ENCODE data around the gene IMPACT. TPM values are rescaled to one million over a fixed set of nuclear protein-coding genes. Genes with fewer than 3 reads are reported as not detected.

IMPACT gene
- total and polyA plus RNA-seq, 2 of the 8 experiments (the other 6 are each of a cell fraction or from before 2014, with no cell fraction given), result 31.1 to 44.6 TPM

DNA sequence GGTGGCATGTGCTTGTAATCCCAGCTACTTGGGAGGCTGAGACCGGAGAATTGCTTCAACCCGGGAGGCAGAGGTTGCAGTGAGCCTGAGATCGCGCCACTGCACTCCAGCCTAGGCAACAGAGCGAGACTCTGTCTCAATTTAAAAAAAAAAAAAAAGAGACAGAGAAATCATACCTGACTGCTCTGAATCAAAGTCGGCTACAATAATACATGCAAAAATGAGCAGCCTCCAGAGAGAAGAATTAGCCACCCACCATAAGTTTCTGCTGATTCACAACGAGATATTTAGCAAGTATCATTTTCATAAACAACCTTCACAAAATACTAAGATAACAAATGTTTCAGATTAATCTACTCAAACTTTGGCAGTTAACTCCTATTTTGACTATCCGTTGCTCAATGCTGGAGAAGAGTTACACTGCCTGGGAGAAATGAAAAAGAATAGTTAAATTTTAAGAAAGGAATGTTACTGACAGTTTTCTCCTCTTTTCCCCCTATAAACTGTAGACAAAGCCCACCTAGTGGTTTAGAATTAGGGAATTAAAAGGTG is 30.3 kb upstream of the IMPACT start:
- Histone ChIP-seq H3K27me3 (replicated peaks in 1 of 4; ENCODE audit: control insufficient read depth in 3 of 4, extremely low read depth in 1 of 4, insufficient read depth in 3 of 4, low read length in 3 of 4) (no peaks in the 10 kb centered on the region), H4K20me1 (replicated peaks in 1 of 2; ENCODE audit: control insufficient read depth in 1 of 2, insufficient read depth in 2 of 2, low read length in 2 of 2) (peaks cover 0 to 3% of the 10 kb centered on the region in 2 experiments), H3K9me3 (ENCODE audit: insufficient read depth in 2 of 2, low read depth in 1 of 2, low read length in 1 of 2) (no peaks in the 10 kb centered on the region), H3K23ac (ENCODE audit: insufficient read length) (no peak overlapping the region), H3K56ac (replicated peaks; ENCODE audit: insufficient read length, low read depth, low read length) (peak overlapping the region; percentile 39), H4K5ac (ENCODE audit: insufficient read length, low read depth, low read length) (no peak overlapping the region), H3K4me1 (replicated peaks in 1 of 4; ENCODE audit: control insufficient read depth in 3 of 4, insufficient read depth in 4 of 4, low read length in 3 of 4) (peaks cover 4 to 9% (median 6%) of the 10 kb centered on the region in 4 experiments; a peak in 6 of 7 replicates), H3K4ac (replicated peaks; ENCODE audit: insufficient read length, low read depth, low read length) (no peak overlapping the region), H3K4me2 (ENCODE audit: insufficient read depth in 1 of 2, low read depth in 2 of 2, low read length in 2 of 2) (peak overlapping the region; percentile 91 to 94), H4K91ac (replicated peaks; ENCODE audit: insufficient read length, low read length) (no peak overlapping the region), H3K18ac (ENCODE audit: extremely low read depth, low read length) (no peak overlapping the region), H3K4me3 (ENCODE audit: extremely low read depth in 1 of 4, insufficient read depth in 2 of 4, low read depth in 3 of 4, low read length in 4 of 4) (peak overlapping the region; percentile 1 to 92 (median 78); a peak in 6 of 8 replicates), H3K9ac (replicated peaks in 1 of 4; ENCODE audit: extremely low read depth in 1 of 4, low read depth in 3 of 4, low read length in 3 of 4) (no peak overlapping the region), H2BK15ac (ENCODE audit: low read length) (no peak overlapping the region), H3K79me1 (ENCODE audit: low read depth, low read length) (peaks cover 5% of the 10 kb centered on the region), H2AFZ (ENCODE audit: low read length) (no peak overlapping the region), H2BK20ac (ENCODE audit: low read length) (no peak overlapping the region), H2AK5ac (ENCODE audit: low read depth, low read length) (no peak overlapping the region), H3K23me2 (ENCODE audit: low read depth, low read length) (peaks cover 8% of the 10 kb centered on the region), H3K27ac (ENCODE audit: low read depth, low read length) (no peak overlapping the region), H3K79me2 (ENCODE audit: control insufficient read depth in 1 of 2, insufficient read depth in 2 of 2, low read length in 2 of 2) (peaks cover 0 to 59% of the 10 kb centered on the region in 2 experiments; a peak in 3 of 4 replicates), H2BK5ac (ENCODE audit: low read depth, low read length) (no peak overlapping the region), H2BK120ac (replicated peaks; ENCODE audit: low read depth, low read length) (no peak overlapping the region), H4K8ac (ENCODE audit: extremely low read depth, insufficient read depth, low read length) (no peak overlapping the region), H3K14ac (ENCODE audit: insufficient read length) (no peak overlapping the region), H2BK12ac (ENCODE audit: low read depth, low read length) (no peak overlapping the region), H3K36me3 (ENCODE audit: control insufficient read depth in 2 of 4, insufficient read depth in 4 of 4, low read length in 3 of 4) (no peaks in the 10 kb centered on the region)
- 73% methylated on average over 8 of the region's 8 CpGs; no CpG with 5 or more reads in 1 of the 2 experiments for WGBS, 2 experiments (ENCODE audit: extremely low coverage in 1 of 2, insufficient coverage in 1 of 2, insufficient read length in 1 of 2, insufficient replicate concordance in 2 of 2, low coverage in 1 of 2, low lambda C conversion rate in 2 of 2, missing lambda C conversion rate in 1 of 2)
- DNase-seq (ENCODE audit: low read depth in 1 of 2, low spot score in 2 of 2), result no peak
- no peak for TF ChIP-seq SIX5 (IDR thresholded peaks at IDR 0.05; ENCODE audit: low read depth, low read length)
- no peak for TF ChIP-seq SP4 (IDR thresholded peaks at IDR 0.05; ENCODE audit: low read length)
- TF ChIP-seq NANOG (IDR thresholded peaks at IDR 0.05; ENCODE audit: insufficient read depth, low read depth, low read length, poor library complexity, severe bottlenecking), result no peak
- TF ChIP-seq ASH2L (IDR thresholded peaks at IDR 0.05; ENCODE audit: low read length), result no peak
- no peak for TF ChIP-seq CHD1 (IDR thresholded peaks at IDR 0.05; ENCODE audit: low read depth, low read length)
- TF ChIP-seq GTF2F1 (IDR thresholded peaks at IDR 0.05; ENCODE audit: borderline replicate concordance, low read depth, low read length), result no peak
- ChIA-PET CTCF (ENCODE audit: partially characterized antibody) (interaction anchor here (0.9 to 2.8 kb wide), 3 partner anchors 17 to 36 kb away, joined by 3 to 18 read pairs (median 7); no protein-coding TSS in a partner anchor), POLR2A (ENCODE audit: partially characterized antibody) (interaction anchor here (2.0 to 3.3 kb wide), 3 partner anchors 10 to 26 kb away, joined by 5 to 20 read pairs (median 17); no protein-coding TSS in a partner anchor)
- no peak for FAIRE-seq

Measured in H1 (cell line).